Activated T-helper 1 cell treated with Interleukin-2 at 50 U/mL for 16 hours (primary cell): Measurements from ENCODE around the gene PSMC2.

Experiments
- DNase-seq: peaks from one replicate; pipeline ENCODE4 v3.0.0-alpha.2; 2020; ENCODE audit warnings: low read depth

PSMC2 gene

DNA sequence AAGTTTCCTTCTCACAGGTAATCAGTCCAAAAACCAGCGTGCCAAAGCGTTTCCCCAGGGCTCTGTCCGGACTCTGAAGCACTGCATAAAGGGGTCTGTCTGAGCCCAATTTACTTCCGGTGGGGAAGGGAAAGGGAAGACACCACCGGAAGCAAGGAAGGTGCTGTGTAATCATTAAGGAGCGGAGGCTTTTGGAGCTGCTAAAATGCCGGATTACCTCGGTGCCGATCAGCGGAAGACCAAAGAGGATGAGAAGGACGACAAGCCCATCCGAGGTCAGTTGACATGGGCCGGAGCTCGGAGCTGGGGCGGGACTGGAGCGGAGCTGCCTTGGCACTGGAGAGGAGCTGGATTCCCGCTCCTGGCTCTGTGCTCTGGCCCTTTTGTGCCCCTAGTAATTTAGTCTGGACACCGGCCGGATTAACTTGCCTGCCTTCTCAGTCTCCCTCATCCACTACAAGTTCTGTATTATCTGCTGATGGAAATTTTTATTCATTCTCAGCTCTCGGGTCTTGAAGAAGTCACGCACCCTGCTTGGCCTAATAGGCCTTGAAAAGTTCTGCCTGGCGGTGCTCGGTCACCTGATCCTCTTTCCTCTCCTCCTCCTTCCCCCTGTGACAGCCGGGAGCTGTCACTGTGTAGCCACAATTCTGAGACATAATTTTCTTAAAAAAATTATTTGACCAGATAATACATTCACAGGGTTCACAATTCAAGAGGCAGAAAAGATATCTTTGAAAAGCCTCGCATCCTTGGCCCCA, at the start of gene PSMC2:
TSS of gene PSMC2 (plus strand) at position 137 of the 761 bp plus-strand sequence. CDS start at position 206, 69 bp downstream.
- peak; percentile 71 for DNase-seq

DNA sequence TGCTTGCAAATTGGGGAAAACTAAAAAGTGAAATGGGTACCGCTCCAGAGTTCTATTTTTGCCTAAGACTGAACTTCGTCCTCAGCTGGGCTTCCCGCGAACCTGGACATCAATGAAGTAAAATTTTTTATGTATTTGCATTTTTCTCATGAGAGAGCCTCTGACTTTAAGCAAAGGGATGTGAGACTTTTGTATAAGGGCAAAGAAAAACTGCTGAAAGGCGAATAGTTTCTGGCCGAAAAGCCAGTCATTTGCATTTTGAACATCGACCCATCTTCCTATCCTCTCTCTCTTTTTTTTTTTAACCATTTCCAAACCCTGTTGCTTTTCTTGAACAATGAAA, 49.6 kb upstream of the PSMC2 start:
- no peak for DNase-seq

- no peak for DNase-seq
These were observed 47.8 kb upstream of the PSMC2 start for GRCh38 chr7:103299660-103300059.

DNA sequence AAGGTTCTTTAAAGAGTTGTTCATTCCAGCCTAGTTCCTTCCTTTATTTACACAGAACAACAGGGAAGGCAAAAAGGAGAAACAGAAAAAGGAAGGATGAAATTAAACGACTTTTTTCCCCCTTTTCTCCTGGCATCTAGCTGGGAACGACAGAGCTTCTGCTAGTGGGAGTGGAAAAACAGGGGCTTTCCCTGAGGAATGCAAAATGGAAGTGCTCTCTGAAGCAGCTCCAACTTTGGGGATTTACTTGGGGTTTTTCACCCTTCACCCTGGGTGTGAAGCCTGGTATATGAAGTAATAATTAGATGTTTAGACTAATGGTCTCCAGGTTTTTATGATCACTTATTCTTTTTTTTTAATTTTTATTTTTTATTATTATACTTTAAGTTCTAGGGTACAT, 46.0 kb upstream of the PSMC2 start:
- no peak for DNase-seq

GRCh38 chr7:103307503-103308231, 39.8 kb upstream of the PSMC2 start:
- DNase-seq = no peak

DNA sequence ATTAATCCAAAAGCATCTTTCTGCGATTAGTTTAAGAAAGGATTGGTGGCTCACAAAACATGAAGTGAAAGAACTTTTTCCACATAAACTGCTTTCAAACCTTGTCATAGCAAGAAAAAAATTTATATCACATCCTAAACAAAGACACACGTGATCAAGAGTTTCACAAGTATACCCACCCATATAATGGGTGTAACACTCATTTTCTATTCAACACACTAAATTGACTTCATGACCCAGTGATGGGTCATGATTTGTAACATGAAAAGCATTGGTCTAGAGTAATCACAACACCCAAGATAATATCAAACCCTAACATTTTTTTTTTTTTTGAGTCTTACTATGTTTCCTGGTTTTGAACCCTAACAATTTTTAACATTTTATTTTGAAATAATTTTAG, 32.6 kb upstream of the PSMC2 start:
- no peak for DNase-seq

GRCh38 chr7:103316380-103316941, 31.0 kb upstream of the PSMC2 start:
- no peak for DNase-seq

DNA sequence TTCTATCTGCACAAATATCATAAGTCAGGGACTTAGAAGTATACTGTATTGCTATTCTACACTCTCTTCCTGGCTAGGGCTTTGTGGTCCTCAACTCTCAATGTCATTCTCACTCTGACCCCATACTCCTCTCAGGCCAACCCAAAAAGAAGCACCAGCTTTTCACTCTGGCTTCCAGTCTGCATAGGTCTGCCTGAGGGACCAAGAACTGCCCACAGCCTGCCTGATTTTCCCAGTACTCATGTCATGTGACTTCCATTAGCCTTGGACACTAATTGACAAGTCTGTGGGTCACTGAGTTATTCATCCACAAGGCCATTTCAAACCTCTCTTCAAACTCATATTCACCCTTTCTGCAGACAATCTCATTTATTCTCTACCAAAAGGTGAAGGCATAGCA, 30.4 kb upstream of the PSMC2 start:
- DNase-seq = no peak

- no peak for DNase-seq
These were observed 21.7 kb upstream of the PSMC2 start for GRCh38 chr7:103325744-103326143.

DNA sequence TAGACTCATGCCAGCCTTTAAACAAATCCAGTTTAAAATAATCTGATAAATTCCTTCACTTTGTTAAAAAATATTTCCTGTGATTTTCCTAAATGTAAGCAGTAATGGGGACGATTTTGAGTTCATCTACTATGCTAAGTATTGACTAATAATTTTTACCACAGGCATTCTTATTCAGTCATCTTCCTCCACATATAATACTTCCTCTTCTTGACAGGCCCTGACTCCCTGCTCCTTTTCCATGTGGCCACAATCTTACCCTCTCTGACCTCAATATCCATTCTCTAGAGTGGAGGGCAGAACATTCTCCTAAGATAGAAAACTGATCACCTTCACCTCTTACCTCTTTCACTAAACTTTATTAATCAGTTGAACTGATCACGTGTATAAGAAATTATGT, 10.7 kb upstream of the PSMC2 start:
- no peak for DNase-seq

GRCh38 chr7:103338864-103339263, 8.6 kb upstream of the PSMC2 start:
- no peak for DNase-seq

DNA sequence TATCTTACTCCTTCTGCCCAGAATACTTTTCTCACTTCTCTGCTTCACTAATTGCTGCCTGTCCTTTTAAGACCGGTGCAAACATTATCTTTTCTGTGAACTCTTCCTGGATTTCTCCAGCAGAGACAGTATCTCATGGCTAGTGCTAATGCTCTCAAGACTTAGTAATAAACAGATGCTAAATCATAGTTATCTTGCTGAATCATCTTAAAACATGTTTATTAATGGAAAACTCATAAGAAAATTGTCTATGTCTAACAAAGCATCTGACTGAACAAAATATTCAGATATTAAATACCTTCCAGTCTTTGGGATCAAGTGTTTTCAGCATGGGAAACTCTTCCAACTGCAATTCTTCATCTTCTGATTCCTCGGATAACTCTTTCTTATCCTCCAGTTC, 6.0 kb upstream of the PSMC2 start:
- DNase-seq = no peak

- DNase-seq = no peak
These were observed 4.1 kb upstream of the PSMC2 start for GRCh38 chr7:103343332-103343731.

GRCh38 chr7:103343758-103344452, 3.5 kb upstream of the PSMC2 start:
- peak; percentile 5 for DNase-seq

GRCh38 chr7:103344453-103345149, 2.8 kb upstream of the PSMC2 start, which contains the start of gene DNAJC2:
TSS of gene DNAJC2 (minus strand) at chr7:103344767. CDS start at chr7:103344622, 145 bp downstream.
- DNase-seq = peak; percentile 71

DNA sequence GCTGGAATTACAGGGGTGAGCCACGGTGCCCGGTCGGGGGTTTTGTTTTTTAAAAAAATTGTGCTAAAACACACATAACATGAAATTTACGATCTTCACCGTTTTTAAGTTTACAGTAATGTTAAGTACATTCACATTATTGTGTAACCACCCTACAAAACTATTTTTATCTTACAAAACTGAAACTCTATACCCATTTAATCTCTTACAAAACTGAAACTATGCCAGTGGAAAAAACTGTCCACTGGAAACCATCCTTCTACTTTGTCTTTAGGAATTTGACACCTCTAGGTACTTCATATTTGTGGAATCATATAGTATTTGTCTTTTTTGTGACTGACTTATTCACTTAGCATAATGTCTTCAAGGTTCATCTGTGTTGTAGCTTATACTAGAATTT, 1.0 kb upstream of the PSMC2 start:
- no peak for DNase-seq

DNA sequence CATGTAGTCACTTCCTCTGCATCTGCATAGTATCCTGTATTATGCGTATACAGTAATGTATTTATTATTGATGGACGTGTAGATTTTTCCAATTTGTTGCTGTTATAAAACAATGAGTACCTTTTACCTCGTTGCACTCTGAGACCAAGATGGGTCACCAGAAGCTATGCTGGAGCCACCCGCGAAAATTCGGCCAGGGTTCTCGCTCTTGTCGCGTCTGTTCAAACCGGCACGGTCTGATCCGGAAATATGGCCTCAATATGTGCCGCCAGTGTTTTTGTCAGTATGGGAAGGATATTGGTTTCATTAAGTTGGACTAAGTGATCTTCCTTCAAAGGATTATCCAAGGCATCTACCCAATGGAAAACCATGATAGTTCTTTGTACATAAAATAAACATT, 1.0 kb downstream of the PSMC2 start:
- no peak for DNase-seq

DNA sequence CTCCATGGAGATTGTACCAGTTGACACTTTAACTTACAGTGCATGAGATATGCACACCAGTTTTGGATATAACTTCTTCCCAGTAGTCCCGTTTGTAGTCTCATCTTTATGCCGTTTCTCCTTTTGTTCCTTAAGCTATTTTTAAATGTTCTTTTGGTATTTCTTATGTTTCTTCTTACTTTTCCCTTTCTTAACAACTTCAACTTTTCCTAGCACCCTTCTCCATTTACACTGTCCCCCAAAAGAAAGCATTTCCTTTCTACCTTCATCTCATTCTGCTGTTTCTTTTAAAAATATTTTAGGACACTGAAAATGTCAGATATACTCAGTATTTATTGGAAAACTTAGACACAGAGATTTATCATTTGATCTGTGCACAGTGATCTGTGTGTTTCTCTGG, 1.5 kb downstream of the PSMC2 start:
- no peak for DNase-seq

GRCh38 chr7:103349805-103350204, 2.4 kb downstream of the PSMC2 start:
- no peak for DNase-seq

GRCh38 chr7:103369432-103369831, 22.0 kb downstream of the PSMC2 start:
- DNase-seq = no peak

- no peak for DNase-seq
These were observed 26.6 kb downstream of the PSMC2 start for GRCh38 chr7:103373866-103374643.
